Fibroblast of skin of right quadriceps (primary cell): ENCODE results near the gene LRRC41.
"Not testable (repeated sequence)": the region's sequence is repeated elsewhere in the genome, so short reads cannot be mapped to it uniquely, and the experiment has no call there.

ENCODE experiments used
- DNase-seq: peaks from one replicate; pipeline ENCODE4 v3.0.0-alpha.2; 2013

LRRC41 gene

GRCh38 chr1:46241733-46242132 lies 61.7 kb downstream of the LRRC41 start:
- DNase-seq, result not testable (repeated sequence)

DNA sequence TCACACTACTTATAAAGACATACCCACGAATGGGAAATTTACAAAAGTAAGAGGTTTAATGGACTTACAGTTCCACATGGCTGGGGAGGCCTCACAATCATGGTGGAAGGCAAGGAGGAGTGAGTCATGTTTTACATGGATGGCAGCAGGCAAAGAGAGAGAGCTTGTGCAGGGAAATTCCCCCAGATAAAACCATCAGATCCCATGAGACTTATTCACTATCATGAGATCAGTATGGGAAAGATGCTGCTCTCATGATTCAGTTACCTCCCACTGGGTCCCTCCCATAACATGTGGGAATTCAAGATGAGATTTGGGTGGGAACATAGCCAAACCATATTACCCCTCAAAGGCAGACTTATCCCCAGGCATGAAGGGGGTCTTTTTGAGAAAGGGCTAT lies 64.6 kb downstream of the LRRC41 start:
- peak; percentile 68 for DNase-seq

DNA sequence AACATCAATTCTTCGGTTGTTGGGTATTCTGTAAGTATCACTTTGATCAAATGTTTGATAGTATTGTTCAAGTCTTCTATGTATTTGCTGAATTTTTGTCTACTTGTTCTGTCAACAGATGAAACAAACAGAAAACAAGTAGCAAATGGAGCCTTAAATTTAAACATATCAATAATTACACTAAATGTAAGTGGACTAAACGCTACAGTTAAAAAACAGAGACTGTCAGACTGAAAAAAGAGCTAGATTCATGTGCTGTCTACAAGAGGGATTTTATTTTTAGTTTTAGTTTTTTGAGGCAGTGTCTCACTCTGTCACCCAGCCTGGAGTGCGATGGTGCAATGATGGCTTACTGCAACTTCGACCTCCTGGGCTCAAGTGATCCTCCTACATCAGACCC lies 66.5 kb downstream of the LRRC41 start:
- no peak for DNase-seq

DNA sequence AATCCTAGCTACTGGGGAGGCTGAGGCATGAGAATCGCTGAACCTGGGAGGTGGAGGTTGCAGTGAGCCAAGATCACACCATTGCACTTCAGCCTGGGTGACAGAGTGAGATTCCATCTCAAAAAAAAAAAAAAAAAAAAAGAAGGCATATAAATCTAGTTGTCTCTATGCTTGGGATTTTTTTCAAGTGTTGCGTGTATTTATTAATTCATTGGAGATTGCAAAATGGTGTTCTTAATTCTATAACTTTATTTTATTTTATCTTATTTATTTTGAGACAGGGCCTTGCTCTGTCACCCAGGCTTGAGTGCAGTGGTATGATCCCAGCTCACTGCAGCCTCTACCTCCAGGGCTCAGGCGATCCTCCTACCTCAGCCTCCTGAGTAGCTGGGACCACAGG lies 72.2 kb downstream of the LRRC41 start:
- not testable (repeated sequence) for DNase-seq
